DOHH2 (cell line): ENCODE results near the gene C1QL2.

Source experiments
- H3F3A ChIP-seq: fragments of 200-600 bp; sonication (generic), shearing (Covaris generic); 2 replicates; pipeline ENCODE4 v1.6.0; 2016; ENCODE audit warnings: antibody characterized with exemption, mild to moderate bottlenecking; ENCODE audit not compliant: control insufficient read depth, insufficient read depth
- H3K27ac ChIP-seq: fragments of 200-600 bp; sonication (generic); 2 replicates; pipeline ENCODE4 v1.5.1; 2014; ENCODE audit warnings: low read depth, mild to moderate bottlenecking, low read length, moderate library complexity
- H3K27me3 ChIP-seq: fragments of 200-600 bp; sonication (generic); 2 replicates; pipeline ENCODE4 v1.6.1; 2014; ENCODE audit warnings: mild to moderate bottlenecking, low read length, mixed read lengths; ENCODE audit not compliant: control insufficient read depth
- H3K36me3 ChIP-seq: fragments of 200-600 bp; sonication (generic); 2 replicates; pipeline ENCODE4 v1.6.1; 2014; ENCODE audit warnings: mild to moderate bottlenecking, low read length, moderate library complexity, mixed read lengths; ENCODE audit not compliant: control insufficient read depth
- H3K4me1 ChIP-seq: fragments of 200-600 bp; sonication (generic); 2 replicates; pipeline ENCODE4 v1.6.1; 2014; ENCODE audit warnings: mild to moderate bottlenecking, low read length, mixed read lengths; ENCODE audit not compliant: control insufficient read depth
- H3K4me2 ChIP-seq: fragments of 200-600 bp; sonication (generic); 2 replicates; pipeline ENCODE4 v1.6.0; 2014; ENCODE audit warnings: mild to moderate bottlenecking, low read length, moderate library complexity
- H3K4me3 ChIP-seq: fragments of 200-600 bp; sonication (generic); 2 replicates; pipeline ENCODE4 v1.5.1; 2014; ENCODE audit warnings: mild to moderate bottlenecking, low read length, mixed read lengths
- H3K79me2 ChIP-seq: fragments of 200-600 bp; sonication (generic); 2 replicates; pipeline ENCODE4 v1.6.1; 2014; ENCODE audit warnings: mild to moderate bottlenecking, low read length, mixed read lengths; ENCODE audit not compliant: control insufficient read depth
- H3K9me2 ChIP-seq: fragments of 200-600 bp; sonication (generic); replicated peaks from 2 replicates; pipeline ENCODE4 v1.6.1; 2014; ENCODE audit warnings: mild to moderate bottlenecking, low read length, mixed read lengths; ENCODE audit not compliant: control insufficient read depth
- H3K9me3 ChIP-seq: fragments of 200-600 bp; sonication (generic); 2 replicates; pipeline ENCODE4 v1.6.1; 2014; ENCODE audit warnings: antibody characterized with exemption, low read length, mixed read lengths; ENCODE audit not compliant: control insufficient read depth, insufficient read depth
- H4K20me1 ChIP-seq: fragments of 200-600 bp; sonication (generic); 2 replicates; pipeline ENCODE4 v1.6.0; 2014; ENCODE audit warnings: low read depth, mild to moderate bottlenecking, antibody characterized with exemption, low read length, moderate library complexity; ENCODE audit not compliant: control insufficient read depth, insufficient read depth
- EZH2phosphoT487 ChIP-seq: fragments of 200-600 bp; sonication (generic); IDR thresholded peaks from 2 replicates; pipeline ENCODE4 v1.6.1; 2017; ENCODE audit warnings: borderline replicate concordance, mild to moderate bottlenecking, antibody characterized with exemption, low read length, moderate library complexity, mixed read lengths
- TF ChIP-seq, protein P1 (sequence below): fragments of 200-600 bp; sonication (generic); IDR thresholded peaks from one replicate; pipeline ENCODE4 v1.5.1; 2014; ENCODE audit warnings: antibody characterized with exemption, mild to moderate bottlenecking, low read depth, low read length; ENCODE audit not compliant: poor library complexity, severe bottlenecking

The C1QL2 gene

DNA sequence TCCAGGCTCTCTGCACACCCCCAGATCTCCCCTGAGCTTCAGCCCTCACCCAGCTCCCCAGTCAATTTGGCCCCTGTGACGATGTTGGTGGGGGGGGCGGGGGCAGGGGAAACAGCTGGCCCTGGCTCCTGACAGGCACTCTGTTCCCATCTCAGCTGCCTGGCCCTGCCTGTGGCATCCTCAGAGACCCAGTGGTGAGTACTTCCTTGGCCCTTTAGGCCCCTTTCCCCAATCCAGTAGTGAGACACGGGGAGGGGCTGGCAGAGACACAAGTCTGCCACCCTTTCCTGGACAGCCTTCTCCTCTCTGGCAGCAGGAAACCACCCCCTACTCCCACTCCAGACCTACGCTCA is 19.3 kb upstream of the C1QL2 start:
- Histone ChIP-seq H3K9me3 (no peaks in the 10 kb centered on the region), H3F3A (no peaks in the 10 kb centered on the region), H4K20me1 (peaks cover 5% of the 10 kb centered on the region; the same call in 1 of the 2 replicates), H3K27ac (no peak overlapping the region), H3K4me1 (no peaks in the 10 kb centered on the region), H3K4me2 (no peak overlapping the region), H3K4me3 (no peak overlapping the region), H3K79me2 (no peaks in the 10 kb centered on the region), H3K27me3 (no peaks in the 10 kb centered on the region), H3K36me3 (no peaks in the 10 kb centered on the region), H3K9me2 (no peaks in the 10 kb centered on the region)
- TF ChIP-seq EZH2phosphoT487: no peak
- TF ChIP-seq, protein P1, sequence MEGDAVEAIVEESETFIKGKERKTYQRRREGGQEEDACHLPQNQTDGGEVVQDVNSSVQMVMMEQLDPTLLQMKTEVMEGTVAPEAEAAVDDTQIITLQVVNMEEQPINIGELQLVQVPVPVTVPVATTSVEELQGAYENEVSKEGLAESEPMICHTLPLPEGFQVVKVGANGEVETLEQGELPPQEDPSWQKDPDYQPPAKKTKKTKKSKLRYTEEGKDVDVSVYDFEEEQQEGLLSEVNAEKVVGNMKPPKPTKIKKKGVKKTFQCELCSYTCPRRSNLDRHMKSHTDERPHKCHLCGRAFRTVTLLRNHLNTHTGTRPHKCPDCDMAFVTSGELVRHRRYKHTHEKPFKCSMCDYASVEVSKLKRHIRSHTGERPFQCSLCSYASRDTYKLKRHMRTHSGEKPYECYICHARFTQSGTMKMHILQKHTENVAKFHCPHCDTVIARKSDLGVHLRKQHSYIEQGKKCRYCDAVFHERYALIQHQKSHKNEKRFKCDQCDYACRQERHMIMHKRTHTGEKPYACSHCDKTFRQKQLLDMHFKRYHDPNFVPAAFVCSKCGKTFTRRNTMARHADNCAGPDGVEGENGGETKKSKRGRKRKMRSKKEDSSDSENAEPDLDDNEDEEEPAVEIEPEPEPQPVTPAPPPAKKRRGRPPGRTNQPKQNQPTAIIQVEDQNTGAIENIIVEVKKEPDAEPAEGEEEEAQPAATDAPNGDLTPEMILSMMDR: no peak

GRCh38 chr2:119177171-119177837 is 18.8 kb upstream of the C1QL2 start:
- H3K4me2 ChIP-seq: no peak overlapping the region
- H3K9me3 ChIP-seq: no peaks in the 10 kb centered on the region
- H4K20me1 ChIP-seq: peaks cover 5% of the 10 kb centered on the region; the same call in 1 of the 2 replicates
- H3K4me1 ChIP-seq: no peaks in the 10 kb centered on the region
- H3F3A ChIP-seq: no peaks in the 10 kb centered on the region
- H3K27ac ChIP-seq: no peak overlapping the region
- H3K4me3 ChIP-seq: no peak overlapping the region
- TF ChIP-seq, protein P1: no peak
- no peak for TF ChIP-seq EZH2phosphoT487
- H3K79me2 ChIP-seq: no peaks in the 10 kb centered on the region
- H3K36me3 ChIP-seq: no peaks in the 10 kb centered on the region
- no peaks in the 10 kb centered on the region for H3K27me3 ChIP-seq
- no peaks in the 10 kb centered on the region for H3K9me2 ChIP-seq

GRCh38 chr2:119175517-119175916 is 17.0 kb upstream of the C1QL2 start:
- Histone ChIP-seq H3K27ac (no peak overlapping the region), H3K4me1 (no peaks in the 10 kb centered on the region), H3F3A (no peaks in the 10 kb centered on the region), H4K20me1 (peaks cover 5% of the 10 kb centered on the region; the same call in 1 of the 2 replicates), H3K4me2 (no peak overlapping the region), H3K4me3 (no peak overlapping the region), H3K9me3 (no peaks in the 10 kb centered on the region), H3K79me2 (no peaks in the 10 kb centered on the region), H3K9me2 (no peaks in the 10 kb centered on the region), H3K36me3 (no peaks in the 10 kb centered on the region), H3K27me3 (no peaks in the 10 kb centered on the region)
- TF ChIP-seq, protein P1: no peak
- TF ChIP-seq EZH2phosphoT487: no peak
